Fibroblast of skin of scalp (primary cell): ENCODE measurements around the gene VWA7.

Experiments
- DNase-seq: peaks from one replicate; pipeline ENCODE4 v3.0.0-alpha.2; 2013

The VWA7 gene

GRCh38 chr6:31778193-31778592 is 1.1 kb upstream of the VWA7 start:
- no peak for DNase-seq

GRCh38 chr6:31777667-31778050 is 531 bp upstream of the VWA7 start:
- no peak for DNase-seq

- DNase-seq = no peak
Measured at GRCh38 chr6:31776485-31776988, 591 bp downstream of the VWA7 start.

- no peak for DNase-seq
Measured at GRCh38 chr6:31775633-31776484, 1.3 kb downstream of the VWA7 start.

- DNase-seq = no peak
Measured at GRCh38 chr6:31775184-31775583, 1.9 kb downstream of the VWA7 start.

- DNase-seq = peak; percentile 31
Measured at GRCh38 chr6:31771992-31772358, 5.2 kb downstream of the VWA7 start.

- DNase-seq = no peak
Measured at GRCh38 chr6:31770860-31771259, 6.3 kb downstream of the VWA7 start.

- DNase-seq = peak; percentile 53
Measured at GRCh38 chr6:31769684-31770371, 7.3 kb downstream of the VWA7 start.

- no peak for DNase-seq
Measured at GRCh38 chr6:31768363-31769257, 8.5 kb downstream of the VWA7 start.

GRCh38 chr6:31767096-31767645 is 10.0 kb downstream of the VWA7 start:
- no peak for DNase-seq

- no peak for DNase-seq
Measured at GRCh38 chr6:31765910-31766794, 11.0 kb downstream of the VWA7 start.

GRCh38 chr6:31765559-31765909 is 11.6 kb downstream of the VWA7 start:
- no peak for DNase-seq

- DNase-seq = no peak
Measured at GRCh38 chr6:31764198-31764597, 12.9 kb downstream of the VWA7 start.

GRCh38 chr6:31763619-31763940 is 13.5 kb downstream of the VWA7 start:
- peak; percentile 84 for DNase-seq

DNA sequence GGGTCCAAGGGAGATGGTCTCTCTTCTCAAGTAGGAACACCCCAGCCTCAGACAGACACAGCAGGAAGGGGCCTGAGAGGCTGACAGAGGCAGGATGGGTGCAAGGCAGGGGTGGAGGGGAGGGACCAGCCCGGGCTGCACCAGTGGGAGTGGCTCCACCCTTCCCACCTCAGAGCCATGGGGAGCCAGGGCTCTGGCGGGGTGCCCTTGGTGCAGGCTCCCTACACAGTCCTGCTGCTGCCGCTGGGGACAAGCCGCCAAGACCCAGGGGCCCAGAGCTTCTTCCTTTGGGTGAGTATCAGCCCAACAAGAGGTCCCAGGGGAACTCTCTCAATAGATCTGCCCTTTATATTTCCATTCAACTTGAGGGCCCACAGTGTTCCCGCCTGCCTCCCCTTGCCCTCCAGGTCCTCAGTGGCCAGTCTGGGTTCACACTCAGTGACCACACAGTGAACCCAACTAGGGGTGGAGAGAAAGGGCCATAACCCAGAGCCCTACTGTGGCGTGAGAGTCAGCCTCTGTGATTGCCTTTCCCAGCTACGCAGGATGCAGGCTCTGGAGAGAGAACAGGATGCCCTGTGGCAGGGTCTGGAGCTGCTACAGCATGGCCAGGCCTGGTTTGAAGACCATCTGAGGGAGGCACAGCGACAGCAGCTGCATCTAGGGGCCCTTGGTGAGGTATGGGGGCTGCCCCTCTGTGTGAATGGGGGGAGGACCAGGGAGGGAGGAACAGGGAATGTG is 14.1 kb downstream of the VWA7 start:
- no peak for DNase-seq

- DNase-seq = no peak
Measured at GRCh38 chr6:31762356-31762755, 14.8 kb downstream of the VWA7 start, which contains the start of gene SAPCD1. Gene SAPCD1, plus strand, starts transcription at chr6:31762656. Its CDS starts 399 bp downstream, at chr6:31763055.

GRCh38 chr6:31761343-31761742 is 15.8 kb downstream of the VWA7 start:
- DNase-seq = no peak

- no peak for DNase-seq
Measured at GRCh38 chr6:31760790-31761189, 16.3 kb downstream of the VWA7 start.

DNA sequence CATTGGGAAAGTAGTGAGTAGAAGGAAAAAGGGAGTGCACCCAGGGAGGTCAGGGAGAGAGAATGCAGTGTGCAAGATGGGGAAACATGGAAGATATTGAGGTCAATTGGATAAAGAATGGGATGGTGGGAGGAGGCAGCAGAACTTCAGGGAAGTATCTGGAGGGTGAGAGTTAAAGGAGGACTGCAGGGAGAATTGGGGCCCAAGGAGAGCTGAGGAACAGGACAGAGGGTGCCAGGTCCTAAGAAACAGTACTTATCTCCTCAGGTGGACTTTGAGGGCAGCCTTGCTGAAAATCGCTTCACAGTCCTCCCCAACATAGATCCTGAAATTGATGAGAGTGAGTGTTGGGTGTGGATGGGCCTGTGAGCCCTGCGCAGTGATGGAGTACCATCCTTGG is 18.8 kb downstream of the VWA7 start:
- no peak for DNase-seq

- peak; percentile 64 for DNase-seq
Measured at GRCh38 chr6:31752739-31753319, 24.3 kb downstream of the VWA7 start.
